PC-9 (cell line): ENCODE data around the gene ATP1A1. TPM values are rescaled to one million over a fixed set of nuclear protein-coding genes. Genes with fewer than 3 reads are reported as not detected.

Experiments used
- BruUV-seq: library from RNA; stranded (reverse); fragments of 400-500 nt; replicated peaks from 2 replicates; lab custom pipeline; 2021; lab: Mats Ljungman, UMichigan
- CTCF ChIA-PET: fragments of 300-600 bp; sonication (Branson Sonifier 250); formaldehyde crosslinking; loops from one replicate; lab custom pipeline; 2022; ENCODE audit warnings: antibody characterized with exemption; lab: Charles Lee
- POLR2A ChIA-PET: fragments of 300-600 bp; sonication (Branson Sonifier 250); formaldehyde crosslinking; loops from one replicate; lab custom pipeline; 2022; ENCODE audit warnings: antibody characterized with exemption; ENCODE audit not compliant: unreplicated experiment; lab: Charles Lee
- DNase-seq, 2 experiments: peaks; one replicate each; pipeline versions ENCODE4 v3.0.0 to v3.0.0-alpha.2; 2015 to 2022; ENCODE audit warnings: mixed read lengths in 1 of 2
- H2AFZ ChIP-seq: fragments of 200-600 bp; sonication (generic); 2 replicates; pipeline ENCODE4 v1.8.1; 2017; ENCODE audit warnings: antibody characterized with exemption
- H3F3A ChIP-seq: fragments of 200-600 bp; sonication (generic); 2 replicates; pipeline ENCODE4 v1.8.1; 2017; ENCODE audit warnings: antibody characterized with exemption, mild to moderate bottlenecking, low read depth; ENCODE audit not compliant: insufficient read depth
- H3K27ac ChIP-seq: fragments of 200-600 bp; sonication (generic); 2 replicates; pipeline ENCODE4 v1.6.1; 2016; ENCODE audit warnings: mixed run types
- H3K27me3 ChIP-seq: fragments of 200-600 bp; sonication (generic); 2 replicates; pipeline ENCODE4 v1.6.1; 2016; ENCODE audit warnings: low read depth, mixed run types; ENCODE audit not compliant: insufficient read depth
- H3K36me3 ChIP-seq: fragments of 200-600 bp; sonication (generic); 2 replicates; pipeline ENCODE4 v1.6.1; 2016; ENCODE audit warnings: low read depth, mixed run types
- H3K4me1 ChIP-seq: fragments of 200-600 bp; sonication (generic); replicated peaks from 2 replicates; pipeline ENCODE4 v1.6.1; 2016; ENCODE audit warnings: mixed run types; ENCODE audit not compliant: insufficient read depth
- H3K4me2 ChIP-seq: fragments of 200-600 bp; sonication (generic); 2 replicates; pipeline ENCODE4 v1.6.1; 2017; ENCODE audit warnings: mixed run types
- H3K4me3 ChIP-seq: fragments of 200-600 bp; sonication (generic); 2 replicates; pipeline ENCODE4 v1.6.1; 2016; ENCODE audit warnings: mixed run types
- H3K79me2 ChIP-seq: fragments of 200-600 bp; sonication (generic); 2 replicates; pipeline ENCODE4 v1.6.1; 2017; ENCODE audit warnings: low read depth, mixed run types
- H3K9me2 ChIP-seq: fragments of 200-600 bp; sonication (generic); 2 replicates; pipeline ENCODE4 v1.8.1; 2017; ENCODE audit warnings: mild to moderate bottlenecking; ENCODE audit not compliant: insufficient read depth
- H3K9me3 ChIP-seq: fragments of 200-600 bp; sonication (generic); 2 replicates; pipeline ENCODE4 v1.8.1; 2016; ENCODE audit warnings: low read depth; ENCODE audit not compliant: insufficient read depth
- H4K20me1 ChIP-seq: fragments of 200-600 bp; sonication (generic); 2 replicates; pipeline ENCODE4 v1.8.1; 2017; ENCODE audit not compliant: insufficient read depth
- EZH2 ChIP-seq: fragments of 200-600 bp; sonication (generic); IDR thresholded peaks from 2 replicates; pipeline ENCODE4 v1.8.0; 2017; ENCODE audit warnings: antibody characterized with exemption, low read depth
- intact Hi-C: fragments of 100-400 bp; cut with micrococcal nuclease; formaldehyde crosslinking; loops from one replicate; pipeline ENCODE4 v1.10.0; 2022; ENCODE audit not compliant: unreplicated experiment
- total RNA-seq: library from RNA; stranded (reverse); gene quantifications from 2 replicates; pipeline ENCODE4 v1.2.3, GENCODE V29; 2021
- TF ChIP-seq, protein P1 (sequence below): fragments of 200-600 bp; sonication (generic); conservative IDR thresholded peaks from 2 replicates; pipeline ENCODE4 v1.6.1; 2017; ENCODE audit warnings: mixed run types, antibody characterized with exemption, mild to moderate bottlenecking, moderate library complexity

ATP1A1 gene
- total RNA-seq, 1 experiment from 2014 or later = 399 TPM

DNA sequence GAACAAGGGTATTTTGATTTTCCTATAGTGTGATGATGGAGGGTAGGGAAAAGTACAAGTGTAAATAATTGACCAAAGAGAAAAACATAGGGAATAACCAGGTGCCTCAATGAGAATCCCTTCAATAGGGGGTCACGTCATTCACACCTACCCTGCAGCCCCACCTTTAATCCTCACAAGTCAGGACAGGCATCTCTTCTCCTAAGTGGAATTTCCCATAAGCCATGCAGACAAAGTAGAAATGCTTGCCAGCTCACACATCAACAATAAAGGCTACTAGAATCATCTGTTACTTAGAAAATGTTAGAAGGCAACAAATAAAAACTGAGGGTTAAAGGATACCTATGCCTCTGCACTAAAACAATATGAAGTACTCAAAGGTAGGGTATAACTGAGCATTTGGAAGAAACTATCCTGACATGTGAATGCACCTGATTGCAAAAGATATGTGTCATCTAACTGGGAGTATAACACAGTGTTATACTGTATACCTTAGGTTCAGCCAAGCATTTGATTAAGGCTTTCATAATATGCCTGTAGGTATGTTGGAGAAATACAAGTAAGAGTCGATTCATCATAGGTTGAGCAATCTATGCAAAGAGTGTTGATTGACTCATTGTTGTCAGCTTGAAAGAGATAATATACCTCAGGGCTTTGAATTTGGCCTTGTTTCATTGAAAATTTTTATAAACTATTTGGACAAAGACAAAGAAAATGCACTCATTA is 32.4 kb upstream of the ATP1A1 start:
- H3K9me2 ChIP-seq = no peaks in the 10 kb centered on the region
- peak in 1 of 2 experiments; percentile 100 for DNase-seq
- BruUV-seq = no TSS peak
- H2AFZ ChIP-seq = no peak overlapping the region
- H3K27ac ChIP-seq = peak overlapping the region; percentile 58
- H3K79me2 ChIP-seq = no peaks in the 10 kb centered on the region
- H3K36me3 ChIP-seq = no peaks in the 10 kb centered on the region
- intact Hi-C loops = no loop called here
- H3K27me3 ChIP-seq = no peaks in the 10 kb centered on the region
- peaks cover 30% of the 10 kb centered on the region for H3K4me1 ChIP-seq
- no peak overlapping the region for H3K4me3 ChIP-seq
- CTCF ChIA-PET = no interaction called here
- peak overlapping the region; percentile 39 for H3K4me2 ChIP-seq
- no peaks in the 10 kb centered on the region for H3K9me3 ChIP-seq
- TF ChIP-seq EZH2 = no peak
- TF ChIP-seq, protein P1, sequence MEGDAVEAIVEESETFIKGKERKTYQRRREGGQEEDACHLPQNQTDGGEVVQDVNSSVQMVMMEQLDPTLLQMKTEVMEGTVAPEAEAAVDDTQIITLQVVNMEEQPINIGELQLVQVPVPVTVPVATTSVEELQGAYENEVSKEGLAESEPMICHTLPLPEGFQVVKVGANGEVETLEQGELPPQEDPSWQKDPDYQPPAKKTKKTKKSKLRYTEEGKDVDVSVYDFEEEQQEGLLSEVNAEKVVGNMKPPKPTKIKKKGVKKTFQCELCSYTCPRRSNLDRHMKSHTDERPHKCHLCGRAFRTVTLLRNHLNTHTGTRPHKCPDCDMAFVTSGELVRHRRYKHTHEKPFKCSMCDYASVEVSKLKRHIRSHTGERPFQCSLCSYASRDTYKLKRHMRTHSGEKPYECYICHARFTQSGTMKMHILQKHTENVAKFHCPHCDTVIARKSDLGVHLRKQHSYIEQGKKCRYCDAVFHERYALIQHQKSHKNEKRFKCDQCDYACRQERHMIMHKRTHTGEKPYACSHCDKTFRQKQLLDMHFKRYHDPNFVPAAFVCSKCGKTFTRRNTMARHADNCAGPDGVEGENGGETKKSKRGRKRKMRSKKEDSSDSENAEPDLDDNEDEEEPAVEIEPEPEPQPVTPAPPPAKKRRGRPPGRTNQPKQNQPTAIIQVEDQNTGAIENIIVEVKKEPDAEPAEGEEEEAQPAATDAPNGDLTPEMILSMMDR = no peak
- POLR2A ChIA-PET = no interaction called here
- H3F3A ChIP-seq = peaks cover 25% of the 10 kb centered on the region
- H4K20me1 ChIP-seq = no peaks in the 10 kb centered on the region

DNA sequence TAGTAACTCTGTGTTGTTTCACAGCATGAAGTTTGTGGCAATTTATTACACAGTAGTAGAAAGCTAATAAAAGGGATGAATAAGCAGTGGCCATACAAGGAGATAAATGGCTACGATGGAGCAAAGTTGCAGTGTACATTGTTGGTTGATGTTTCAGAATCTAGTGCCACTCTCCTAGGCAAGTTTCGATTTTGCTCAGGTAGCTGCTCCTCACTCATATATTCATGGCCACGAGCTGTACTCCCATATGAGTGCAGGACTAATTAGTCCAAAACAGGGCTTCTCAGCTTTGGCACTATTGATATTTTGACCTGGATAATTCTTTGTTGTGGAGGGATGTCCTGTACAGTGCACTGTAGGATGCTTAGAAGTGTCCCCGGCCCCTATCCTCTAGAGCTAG is 30.0 kb upstream of the ATP1A1 start:
- no TSS peak for BruUV-seq
- TF ChIP-seq, protein P1 = no peak
- no peak for TF ChIP-seq EZH2
- no peaks in the 10 kb centered on the region for H3K9me3 ChIP-seq
- ChIA-PET POLR2A (interaction anchor here (0.7 kb wide), 1 partner anchor 29 kb away, joined by 3 read pairs; no protein-coding TSS in a partner anchor), CTCF (interaction anchor here (0.6 kb wide), 1 partner anchor 132 kb away, joined by 4 read pairs; no protein-coding TSS in a partner anchor)
- H3F3A ChIP-seq = peaks cover 25% of the 10 kb centered on the region
- H3K27ac ChIP-seq = no peak overlapping the region
- H3K79me2 ChIP-seq = no peaks in the 10 kb centered on the region
- no peak overlapping the region for H3K4me2 ChIP-seq
- intact Hi-C loops = no loop called here
- H3K27me3 ChIP-seq = no peaks in the 10 kb centered on the region
- H3K4me3 ChIP-seq = no peak overlapping the region
- no peaks in the 10 kb centered on the region for H3K36me3 ChIP-seq
- no peaks in the 10 kb centered on the region for H4K20me1 ChIP-seq
- no peaks in the 10 kb centered on the region for H3K9me2 ChIP-seq
- peaks cover 34% of the 10 kb centered on the region for H3K4me1 ChIP-seq
- no peak for DNase-seq
- H2AFZ ChIP-seq = no peak overlapping the region

- CTCF ChIA-PET = no interaction called here
- POLR2A ChIA-PET = interaction anchor here (0.7 kb wide), 1 partner anchor 28 kb away, joined by 8 read pairs; the partner anchor contains the start of gene ATP1A1
- H4K20me1 ChIP-seq = no peaks in the 10 kb centered on the region
These were observed 28.0 kb upstream of the ATP1A1 start for GRCh38 chr1:116345011-116345410.

More at GRCh38 chr1:116345011-116345410, 28.0 kb upstream of the ATP1A1 start:
- intact Hi-C loops = no loop called here
- Histone ChIP-seq H3K27ac (no peak overlapping the region), H3K4me1 (peaks cover 27% of the 10 kb centered on the region), H3K36me3 (no peaks in the 10 kb centered on the region), H3F3A (peaks cover 16% of the 10 kb centered on the region), H3K27me3 (no peaks in the 10 kb centered on the region), H3K79me2 (no peaks in the 10 kb centered on the region), H3K4me2 (no peak overlapping the region), H3K9me3 (no peaks in the 10 kb centered on the region), H3K4me3 (no peak overlapping the region), H3K9me2 (no peaks in the 10 kb centered on the region), H2AFZ (no peak overlapping the region)
- BruUV-seq = no TSS peak
- no peak for DNase-seq
- TF ChIP-seq, protein P1 = no peak
- TF ChIP-seq EZH2 = no peak
